MM.1S (cell line): ENCODE data around the gene SOX13.

Source experiments
- DNase-seq: peaks from one replicate; pipeline ENCODE4 v3.0.0-alpha.2; 2015
- H2AFZ ChIP-seq: fragments of 300-600 bp; sonication (generic); 2 replicates; pipeline ENCODE4 v1.6.0; 2016; ENCODE audit warnings: antibody characterized with exemption, low read length
- H3F3A ChIP-seq: fragments of 300-600 bp; sonication (generic); 2 replicates; pipeline ENCODE4 v1.6.1; 2016; ENCODE audit warnings: mild to moderate bottlenecking, antibody characterized with exemption, low read length, moderate library complexity, mixed read lengths; ENCODE audit not compliant: insufficient read depth
- H3K27ac ChIP-seq: fragments of 300-600 bp; sonication (generic); 2 replicates; pipeline ENCODE4 v1.5.1; 2016; ENCODE audit warnings: mild to moderate bottlenecking, low read length
- H3K27me3 ChIP-seq: fragments of 300-600 bp; sonication (generic); replicated peaks from 2 replicates; pipeline ENCODE4 v1.6.0; 2016; ENCODE audit warnings: low read length; ENCODE audit not compliant: insufficient read depth
- H3K36me3 ChIP-seq: fragments of 300-600 bp; sonication (generic); replicated peaks from 2 replicates; pipeline ENCODE4 v1.6.1; 2016; ENCODE audit warnings: mild to moderate bottlenecking, low read length, mixed read lengths; ENCODE audit not compliant: insufficient read depth
- H3K4me1 ChIP-seq: fragments of 300-600 bp; sonication (generic); 2 replicates; pipeline ENCODE4 v1.6.1; 2016; ENCODE audit warnings: low read length, mixed read lengths
- H3K4me2 ChIP-seq: fragments of 300-600 bp; sonication (generic); 2 replicates; pipeline ENCODE4 v1.6.0; 2016; ENCODE audit warnings: low read depth, low read length
- H3K4me3 ChIP-seq: fragments of 300-600 bp; sonication (generic); 2 replicates; pipeline ENCODE4 v1.5.1; 2016; ENCODE audit warnings: low read length, mixed read lengths
- H3K79me2 ChIP-seq: fragments of 300-600 bp; sonication (generic); 2 replicates; pipeline ENCODE4 v1.6.1; 2016; ENCODE audit warnings: mixed run types, low read length, mixed read lengths
- H3K9ac ChIP-seq: fragments of 300-600 bp; sonication (generic); 2 replicates; pipeline ENCODE4 v1.6.1; 2016; ENCODE audit warnings: low read length, mixed read lengths
- H3K9me2 ChIP-seq: fragments of 300-600 bp; sonication (generic); replicated peaks from 2 replicates; pipeline ENCODE4 v1.6.1; 2016; ENCODE audit warnings: mild to moderate bottlenecking, low read length, mixed read lengths; ENCODE audit not compliant: insufficient read depth
- H3K9me3 ChIP-seq: fragments of 300-600 bp; sonication (generic); replicated peaks from 2 replicates; pipeline ENCODE4 v1.6.1; 2016; ENCODE audit warnings: mild to moderate bottlenecking, low read length, mixed read lengths; ENCODE audit not compliant: insufficient read depth
- H4K20me1 ChIP-seq: fragments of 300-600 bp; sonication (generic); 2 replicates; pipeline ENCODE4 v1.6.1; 2016; ENCODE audit warnings: mild to moderate bottlenecking, low read length, moderate library complexity, mixed read lengths; ENCODE audit not compliant: insufficient read depth
- EZH2 ChIP-seq: fragments of 300-600 bp; sonication (generic); optimal IDR thresholded peaks from 2 replicates; pipeline ENCODE3; 2017; ENCODE audit warnings: low read depth, mild to moderate bottlenecking, antibody characterized with exemption, low read length, mixed read lengths
- EZH2phosphoT487 ChIP-seq: fragments of 300-600 bp; sonication (generic); IDR thresholded peaks from 2 replicates; pipeline ENCODE4 v1.6.1; 2018; ENCODE audit warnings: antibody characterized with exemption, low read length
- TF ChIP-seq, protein P1 (sequence below): fragments of 300-600 bp; sonication (generic); IDR thresholded peaks from 2 replicates; pipeline ENCODE4 v1.5.1; 2016; ENCODE audit warnings: antibody characterized with exemption, low read length, mixed read lengths

SOX13 gene

DNA sequence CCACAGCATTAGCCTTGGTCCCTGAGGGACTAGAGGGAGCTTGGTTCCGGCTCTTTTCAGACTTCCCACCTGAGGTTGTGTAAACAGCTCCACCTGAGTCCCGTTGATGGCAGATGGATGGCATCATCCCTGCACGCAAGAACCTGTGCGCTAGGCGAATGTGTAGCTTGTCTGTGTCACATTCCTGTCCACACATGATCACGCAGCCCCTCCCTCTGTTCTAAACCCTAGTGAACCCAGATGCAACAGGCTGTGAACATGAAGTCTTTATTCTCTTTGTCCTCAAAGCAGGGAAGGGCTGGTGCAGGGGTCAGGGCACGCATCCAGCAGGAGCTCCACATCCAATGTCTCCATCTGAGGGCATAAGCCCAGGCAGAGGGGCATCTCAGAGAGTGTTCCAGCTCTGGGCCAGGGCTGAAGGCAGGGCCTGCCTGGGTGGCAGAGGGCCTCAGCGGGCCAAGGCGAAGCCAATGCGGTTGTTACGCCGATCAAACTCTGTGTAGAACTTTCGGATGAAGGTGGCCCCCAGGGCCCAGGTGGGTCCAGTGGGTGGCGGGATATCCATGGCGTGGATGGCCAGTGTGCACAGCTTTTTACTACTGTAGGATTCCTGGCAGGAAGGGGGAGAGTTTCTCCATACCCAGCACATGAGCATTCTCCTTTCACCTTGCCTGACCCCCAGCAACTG, 81.8 kb downstream of the SOX13 start:
- Histone ChIP-seq H3K79me2 (no peaks in the 10 kb centered on the region), H3K4me3 (no peak overlapping the region), H3K27ac (no peak overlapping the region), H3K9me2 (no peaks in the 10 kb centered on the region), H3K9ac (no peak overlapping the region), H3F3A (no peaks in the 10 kb centered on the region), H4K20me1 (no peaks in the 10 kb centered on the region), H3K9me3 (no peaks in the 10 kb centered on the region), H3K36me3 (no peaks in the 10 kb centered on the region), H3K4me1 (no peaks in the 10 kb centered on the region), H3K27me3 (peaks cover 40% of the 10 kb centered on the region), H2AFZ (no peak overlapping the region), H3K4me2 (no peak overlapping the region)
- TF ChIP-seq EZH2phosphoT487 (no peak), EZH2 (no peak)
- TF ChIP-seq, protein P1, sequence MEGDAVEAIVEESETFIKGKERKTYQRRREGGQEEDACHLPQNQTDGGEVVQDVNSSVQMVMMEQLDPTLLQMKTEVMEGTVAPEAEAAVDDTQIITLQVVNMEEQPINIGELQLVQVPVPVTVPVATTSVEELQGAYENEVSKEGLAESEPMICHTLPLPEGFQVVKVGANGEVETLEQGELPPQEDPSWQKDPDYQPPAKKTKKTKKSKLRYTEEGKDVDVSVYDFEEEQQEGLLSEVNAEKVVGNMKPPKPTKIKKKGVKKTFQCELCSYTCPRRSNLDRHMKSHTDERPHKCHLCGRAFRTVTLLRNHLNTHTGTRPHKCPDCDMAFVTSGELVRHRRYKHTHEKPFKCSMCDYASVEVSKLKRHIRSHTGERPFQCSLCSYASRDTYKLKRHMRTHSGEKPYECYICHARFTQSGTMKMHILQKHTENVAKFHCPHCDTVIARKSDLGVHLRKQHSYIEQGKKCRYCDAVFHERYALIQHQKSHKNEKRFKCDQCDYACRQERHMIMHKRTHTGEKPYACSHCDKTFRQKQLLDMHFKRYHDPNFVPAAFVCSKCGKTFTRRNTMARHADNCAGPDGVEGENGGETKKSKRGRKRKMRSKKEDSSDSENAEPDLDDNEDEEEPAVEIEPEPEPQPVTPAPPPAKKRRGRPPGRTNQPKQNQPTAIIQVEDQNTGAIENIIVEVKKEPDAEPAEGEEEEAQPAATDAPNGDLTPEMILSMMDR: no peak
- no peak for DNase-seq

DNA sequence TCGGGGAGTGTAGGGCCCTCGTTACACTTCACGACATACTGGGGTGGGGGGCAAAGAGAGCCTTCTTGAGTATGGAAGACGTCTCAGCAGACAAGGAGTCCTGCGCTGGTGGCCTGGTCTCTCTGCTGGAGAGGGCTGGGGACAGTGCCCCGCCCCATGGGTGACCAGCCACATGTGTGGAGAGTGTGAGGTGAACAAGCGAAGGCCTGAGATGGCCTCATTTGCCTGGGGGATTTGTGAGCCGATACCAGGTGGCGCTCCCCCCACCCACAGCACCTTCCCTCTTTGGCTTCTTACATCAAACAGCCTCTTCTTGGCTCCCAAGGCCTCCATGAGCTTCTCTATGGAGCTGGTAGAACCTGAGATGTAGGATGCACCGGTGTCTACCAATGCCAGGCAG, 83.0 kb downstream of the SOX13 start:
- Histone ChIP-seq H3K27me3 (peaks cover 40% of the 10 kb centered on the region), H3K9ac (no peak overlapping the region), H4K20me1 (no peaks in the 10 kb centered on the region), H3K27ac (no peak overlapping the region), H3K36me3 (no peaks in the 10 kb centered on the region), H3K4me3 (no peak overlapping the region), H3K4me2 (no peak overlapping the region), H3K9me2 (no peaks in the 10 kb centered on the region), H3K9me3 (no peaks in the 10 kb centered on the region), H2AFZ (no peak overlapping the region), H3K4me1 (no peaks in the 10 kb centered on the region), H3K79me2 (no peaks in the 10 kb centered on the region), H3F3A (no peaks in the 10 kb centered on the region)
- DNase-seq: no peak
- TF ChIP-seq EZH2 (no peak), EZH2phosphoT487 (no peak)
- TF ChIP-seq, protein P1: no peak

DNA sequence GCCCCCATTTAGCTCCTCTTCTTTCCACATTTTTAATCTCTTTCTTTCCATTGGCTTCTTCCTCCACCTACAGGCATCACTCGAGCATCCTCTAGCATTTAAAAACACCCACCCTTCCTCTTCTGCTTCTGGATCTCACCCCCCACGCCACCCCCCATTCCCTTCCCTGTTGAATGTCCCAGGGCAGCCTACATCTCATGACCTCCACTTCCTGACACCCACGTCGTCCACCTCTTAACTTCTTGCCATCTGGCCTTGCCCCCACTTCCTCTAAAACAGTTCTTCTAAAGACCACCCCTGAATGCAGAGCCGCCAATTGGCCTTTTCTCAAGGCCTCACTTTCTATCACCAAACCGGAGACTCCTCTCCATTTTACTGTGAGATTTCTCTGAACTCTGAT, 85.0 kb downstream of the SOX13 start:
- peaks cover 28% of the 10 kb centered on the region for H3K27me3 ChIP-seq
- no peaks in the 10 kb centered on the region for H3K9me3 ChIP-seq
- H3K27ac ChIP-seq: no peak overlapping the region
- TF ChIP-seq EZH2: no peak
- TF ChIP-seq, protein P1: no peak
- no peak for TF ChIP-seq EZH2phosphoT487
- no peak overlapping the region for H3K4me2 ChIP-seq
- no peaks in the 10 kb centered on the region for H3K9me2 ChIP-seq
- H3K9ac ChIP-seq: no peak overlapping the region
- H3K4me1 ChIP-seq: no peaks in the 10 kb centered on the region
- no peaks in the 10 kb centered on the region for H3K36me3 ChIP-seq
- no peak for DNase-seq
- no peaks in the 10 kb centered on the region for H3K79me2 ChIP-seq
- no peak overlapping the region for H2AFZ ChIP-seq
- H4K20me1 ChIP-seq: no peaks in the 10 kb centered on the region
- H3K4me3 ChIP-seq: no peak overlapping the region
- H3F3A ChIP-seq: no peaks in the 10 kb centered on the region
